ENCODE measurements around the gene CAMKMT. TPM values are rescaled to one million over a fixed set of nuclear protein-coding genes. Genes with fewer than 3 reads are reported as not detected.

Gene CAMKMT
- total and polyA plus RNA-seq, 9 of the 15 experiments (the other 6 are each of a cell fraction or from before 2014, with no cell fraction given) = 1.6 to 15.3 (median 7.4) TPM

- intact Hi-C loops (cut with micrococcal nuclease) (no loop called here), in situ Hi-C loops (cut with MboI) (no loop called here)
- FAIRE-seq (no peak), DNase-seq (ENCODE audit: extremely low read depth in 1 of 4, low spot score in 3 of 4) (no peak), ATAC-seq (peak; percentile 37; the same call in 2 of the 3 replicates)
- TF ChIP-seq HNRNPL (IDR thresholded peaks at IDR 0.05; ENCODE audit: low read depth, low read length) (no peak), CCAR2 (IDR thresholded peaks at IDR 0.05; ENCODE audit: low read depth, low read length) (no peak), KDM5B (IDR thresholded peaks at IDR 0.05; ENCODE audit: insufficient replicate concordance, low read depth, low read length) (no peak), RBM25 (IDR thresholded peaks at IDR 0.05; ENCODE audit: low read depth, low read length, severe bottlenecking) (no peak), NR2F6 (CRISPR knock-in tag; IDR thresholded peaks at IDR 0.05) (no peak), CBX2 (IDR thresholded peaks at IDR 0.05; ENCODE audit: insufficient read depth, low read length, poor library complexity, severe bottlenecking) (peak; percentile 79), NCOA4 (IDR thresholded peaks at IDR 0.05; ENCODE audit: partially characterized antibody) (no peak), IRF2 (CRISPR knock-in tag; IDR thresholded peaks at IDR 0.05) (no peak), HMG20A (CRISPR knock-in tag; conservative IDR thresholded peaks at IDR 0.05) (no peak), ZNF165 (CRISPR knock-in tag; IDR thresholded peaks at IDR 0.05; ENCODE audit: borderline replicate concordance) (no peak), YY1 (IDR thresholded peaks at IDR 0.05; ENCODE audit: borderline replicate concordance in 1 of 3, control insufficient read depth in 1 of 3, extremely low read depth in 1 of 3, insufficient read depth in 3 of 3, insufficient read length in 1 of 3, insufficient replicate concordance in 2 of 3, low read depth in 1 of 3, low read length in 2 of 3) (peak in 1 of 3 experiments; percentile 15), EZH2 (IDR thresholded peaks at IDR 0.05; ENCODE audit: borderline replicate concordance, low read depth, low read length) (peak; percentile 83; the same call in 1 of the 2 replicates), MAX (CRISPR knock-in tag; IDR thresholded peaks at IDR 0.05) (no peak), ZNF431 (CRISPR knock-in tag; IDR thresholded peaks at IDR 0.05) (no peak), CREB5 (CRISPR knock-in tag; IDR thresholded peaks at IDR 0.05) (no peak), POLR3G (IDR thresholded peaks at IDR 0.05; ENCODE audit: extremely low read depth, insufficient read length, insufficient replicate concordance) (no peak)
- ChIA-PET POLR2A (interaction anchor here (0.6 to 1.0 kb wide), 2 partner anchors 8 to 12 kb away, joined by 4 to 5 read pairs; no protein-coding TSS in a partner anchor), CTCF (ENCODE audit: low intra/inter-chr PET ratio) (no interaction called here)
- Histone ChIP-seq H3K9me1 (ENCODE audit: control insufficient read depth, insufficient read depth, low read length) (no peaks in the 10 kb centered on the region), H3K4me3 (no peak overlapping the region), H2AFZ (ENCODE audit: low read depth, low read length) (no peak overlapping the region), H3K36me3 (ENCODE audit: control insufficient read depth, insufficient read depth, low read length) (no peaks in the 10 kb centered on the region), H3K4me2 (ENCODE audit: insufficient read depth, low read length) (no peak overlapping the region), H3K9ac (ENCODE audit: insufficient read depth in 1 of 2, low read depth in 2 of 2, low read length in 2 of 2) (no peak overlapping the region), H4K20me1 (replicated peaks; ENCODE audit: control insufficient read depth, insufficient read depth, low read length) (no peaks in the 10 kb centered on the region; the same call in 1 of the 2 replicates), H3K79me2 (ENCODE audit: control insufficient read depth, insufficient read depth, low read length) (no peaks in the 10 kb centered on the region), H3K27ac (ENCODE audit: extremely low read depth, low read depth, low read length) (no peak overlapping the region), H3K9me3 (replicated peaks; ENCODE audit: control insufficient read depth, insufficient read depth, low read depth, low read length) (no peaks in the 10 kb centered on the region), H3K4me1 (replicated peaks in 1 of 2; ENCODE audit: control insufficient read depth in 2 of 2, insufficient read depth in 2 of 2, low read length in 2 of 2) (peaks cover 0 to 10% of the 10 kb centered on the region in 2 experiments; a peak in 1 of 5 replicates), H3K27me3 (ENCODE audit: control insufficient read depth in 2 of 2, insufficient read depth in 2 of 2, low read length in 2 of 2) (peaks cover 56 to 65% of the 10 kb centered on the region in 2 experiments)
- BruUV-seq (replicated peaks) = no TSS peak
- 11% methylated on average over 14 of the region's 27 CpGs for WGBS (ENCODE audit: insufficient coverage, low coverage, missing lambda C conversion rate)
Observed at GRCh38 chr2:44802777-44803424, 441.2 kb downstream of the CAMKMT start.
